ENCODE measurements around the gene IQGAP3. TPM values are rescaled to one million over a fixed set of nuclear protein-coding genes. Genes with fewer than 3 reads are reported as not detected.
"Not testable (repeated sequence)": the region's sequence is repeated elsewhere in the genome, so short reads cannot be mapped to it uniquely, and the experiment has no call there.

Gene IQGAP3, protein sequence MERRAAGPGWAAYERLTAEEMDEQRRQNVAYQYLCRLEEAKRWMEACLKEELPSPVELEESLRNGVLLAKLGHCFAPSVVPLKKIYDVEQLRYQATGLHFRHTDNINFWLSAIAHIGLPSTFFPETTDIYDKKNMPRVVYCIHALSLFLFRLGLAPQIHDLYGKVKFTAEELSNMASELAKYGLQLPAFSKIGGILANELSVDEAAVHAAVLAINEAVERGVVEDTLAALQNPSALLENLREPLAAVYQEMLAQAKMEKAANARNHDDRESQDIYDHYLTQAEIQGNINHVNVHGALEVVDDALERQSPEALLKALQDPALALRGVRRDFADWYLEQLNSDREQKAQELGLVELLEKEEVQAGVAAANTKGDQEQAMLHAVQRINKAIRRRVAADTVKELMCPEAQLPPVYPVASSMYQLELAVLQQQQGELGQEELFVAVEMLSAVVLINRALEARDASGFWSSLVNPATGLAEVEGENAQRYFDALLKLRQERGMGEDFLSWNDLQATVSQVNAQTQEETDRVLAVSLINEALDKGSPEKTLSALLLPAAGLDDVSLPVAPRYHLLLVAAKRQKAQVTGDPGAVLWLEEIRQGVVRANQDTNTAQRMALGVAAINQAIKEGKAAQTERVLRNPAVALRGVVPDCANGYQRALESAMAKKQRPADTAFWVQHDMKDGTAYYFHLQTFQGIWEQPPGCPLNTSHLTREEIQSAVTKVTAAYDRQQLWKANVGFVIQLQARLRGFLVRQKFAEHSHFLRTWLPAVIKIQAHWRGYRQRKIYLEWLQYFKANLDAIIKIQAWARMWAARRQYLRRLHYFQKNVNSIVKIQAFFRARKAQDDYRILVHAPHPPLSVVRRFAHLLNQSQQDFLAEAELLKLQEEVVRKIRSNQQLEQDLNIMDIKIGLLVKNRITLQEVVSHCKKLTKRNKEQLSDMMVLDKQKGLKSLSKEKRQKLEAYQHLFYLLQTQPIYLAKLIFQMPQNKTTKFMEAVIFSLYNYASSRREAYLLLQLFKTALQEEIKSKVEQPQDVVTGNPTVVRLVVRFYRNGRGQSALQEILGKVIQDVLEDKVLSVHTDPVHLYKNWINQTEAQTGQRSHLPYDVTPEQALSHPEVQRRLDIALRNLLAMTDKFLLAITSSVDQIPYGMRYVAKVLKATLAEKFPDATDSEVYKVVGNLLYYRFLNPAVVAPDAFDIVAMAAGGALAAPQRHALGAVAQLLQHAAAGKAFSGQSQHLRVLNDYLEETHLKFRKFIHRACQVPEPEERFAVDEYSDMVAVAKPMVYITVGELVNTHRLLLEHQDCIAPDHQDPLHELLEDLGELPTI (N-terminal part only)
- total RNA-seq: 1.5 and 14.6 TPM in 2 replicates

DNA sequence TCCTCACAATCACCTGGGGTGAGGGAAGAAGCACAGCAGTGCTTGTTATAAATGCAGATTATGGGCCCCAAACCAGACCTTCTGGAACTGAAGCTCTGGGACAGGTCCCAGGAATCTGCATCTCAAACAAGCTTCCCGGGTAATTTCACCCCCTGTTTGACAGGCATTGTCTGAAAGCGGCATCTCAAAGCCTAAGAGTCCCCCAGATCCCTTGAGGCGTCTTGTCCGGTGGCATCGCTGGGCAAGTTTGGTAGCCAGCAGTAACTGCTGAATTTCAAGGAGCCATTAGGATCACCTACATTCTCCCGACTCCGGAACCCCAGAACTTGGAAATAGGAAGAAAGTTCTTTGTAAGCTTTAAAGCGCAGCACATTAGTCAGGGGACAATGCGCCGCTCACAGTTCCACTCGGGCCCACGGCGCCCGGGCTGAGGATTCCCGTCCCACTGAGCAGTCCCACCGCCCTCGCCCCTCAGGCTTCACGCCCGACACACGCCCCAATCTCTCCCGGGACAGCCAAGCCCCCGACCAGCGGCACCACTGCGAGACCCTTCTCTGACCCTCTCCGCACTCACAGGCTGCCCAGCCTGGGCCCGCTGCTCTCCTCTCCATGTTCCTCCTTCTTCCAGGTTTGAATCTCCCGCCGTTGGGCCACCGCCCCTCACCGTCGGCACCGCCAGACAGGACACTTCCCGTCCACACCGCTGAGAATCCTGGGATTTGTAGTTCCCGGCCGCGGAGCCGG is at the start of gene IQGAP3:
TSS of gene IQGAP3 (minus strand) at position 647 of the 744 bp plus-strand sequence. CDS start at position 611, 36 bp downstream.
- DNase-seq (ENCODE audit: low read depth): peak; percentile 64

DNA sequence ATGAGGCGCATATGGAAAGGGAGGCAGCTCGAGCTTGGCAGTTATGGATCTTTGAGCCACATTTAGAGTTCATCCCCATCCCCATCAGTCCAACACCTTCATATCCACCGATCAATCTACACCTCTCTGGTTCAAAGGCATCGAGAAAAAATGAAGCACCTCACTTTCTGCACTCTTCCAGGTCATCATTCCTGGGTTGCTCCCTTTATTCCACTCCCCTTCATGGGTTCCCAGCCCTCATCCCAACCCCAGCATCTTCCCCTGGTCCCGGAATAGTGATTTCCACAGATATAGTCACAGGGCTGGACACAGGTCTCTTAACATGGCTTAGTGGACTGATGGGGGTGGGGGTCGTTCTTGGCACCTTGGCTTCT is 47.2 kb upstream of the IQGAP3 start:
- no peak for DNase-seq (ENCODE audit: low read depth)

DNA sequence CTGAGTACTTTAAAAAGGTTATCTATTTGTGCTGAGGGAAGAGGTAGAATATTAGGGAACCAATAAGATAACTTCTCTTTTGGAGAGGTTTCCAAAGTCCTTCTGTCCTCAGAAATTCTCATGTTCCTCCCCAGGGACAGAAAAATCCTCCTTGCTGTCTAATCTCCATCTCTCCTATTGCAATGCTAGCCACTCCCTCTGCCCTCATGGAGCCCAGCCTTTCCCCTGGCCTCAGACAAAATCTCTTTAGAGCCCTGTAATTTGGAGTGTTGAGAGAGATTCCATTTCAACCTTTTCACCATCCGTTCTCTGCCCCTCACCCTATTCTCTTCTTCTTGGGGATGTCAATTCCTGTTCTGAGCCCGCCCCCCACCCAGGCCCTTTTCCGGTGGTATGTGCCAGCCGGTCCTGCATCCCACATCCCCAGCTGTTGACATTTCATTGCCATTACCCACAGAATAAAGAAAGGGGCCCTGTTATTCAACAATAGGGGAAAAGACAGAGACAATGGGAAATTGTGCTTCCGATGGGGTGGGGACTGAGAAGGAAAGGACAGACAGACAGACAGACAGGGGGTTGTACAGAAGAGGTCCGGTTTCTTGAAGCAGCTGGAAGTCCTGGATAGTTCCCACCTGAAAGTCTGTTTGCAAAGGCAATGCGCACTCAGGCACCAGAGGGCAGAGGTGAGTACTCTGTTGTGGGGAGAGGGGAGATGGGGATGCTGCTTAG is 46.7 kb upstream of the IQGAP3 start, which contains the start of gene HAPLN2:
TSS of gene HAPLN2 (plus strand) at position 563 of the 729 bp plus-strand sequence. CDS start 4,076 bp downstream, outside the sequence.
- no peak for DNase-seq (ENCODE audit: low read depth)

DNA sequence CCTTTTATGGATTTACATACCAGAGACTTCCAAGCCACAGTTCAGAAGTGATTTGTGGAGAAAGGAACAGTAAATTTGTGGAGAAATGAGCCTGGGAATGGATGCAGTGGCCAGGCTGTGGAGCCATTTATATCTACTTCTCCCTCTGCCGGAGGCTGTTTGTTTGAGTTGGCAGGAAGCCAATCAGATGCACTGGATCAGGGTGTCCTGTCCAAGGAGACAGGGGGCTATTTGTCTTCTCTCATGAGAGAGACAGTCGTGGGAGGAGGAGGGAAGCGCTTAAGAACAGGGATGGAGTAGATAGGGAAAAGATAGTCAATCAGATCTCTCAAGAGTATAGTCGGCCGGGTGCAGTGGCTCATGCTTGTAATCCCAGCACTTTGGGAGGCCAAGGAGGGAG is 44.1 kb upstream of the IQGAP3 start:
- no peak for DNase-seq (ENCODE audit: low read depth)

DNA sequence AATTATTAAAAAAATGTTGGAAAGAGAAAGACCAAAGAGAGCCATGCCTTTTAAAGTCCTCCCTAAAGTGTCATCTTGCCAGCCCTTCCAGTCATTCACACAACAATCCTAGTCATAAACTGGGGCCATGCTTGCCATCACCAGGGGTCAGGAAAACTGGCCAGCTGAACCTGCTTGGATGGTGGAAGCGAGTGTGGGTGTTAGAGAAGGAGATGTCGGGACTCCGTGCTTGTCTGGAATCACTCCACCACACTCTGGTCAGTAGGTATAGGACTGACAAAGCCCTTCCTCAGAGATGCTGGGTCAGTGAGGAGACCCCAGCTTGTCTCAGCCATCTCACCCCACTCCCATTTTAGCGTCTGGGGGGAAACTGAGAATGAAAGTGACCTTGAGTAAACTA is 43.6 kb upstream of the IQGAP3 start:
- no peak for DNase-seq (ENCODE audit: low read depth)

DNA sequence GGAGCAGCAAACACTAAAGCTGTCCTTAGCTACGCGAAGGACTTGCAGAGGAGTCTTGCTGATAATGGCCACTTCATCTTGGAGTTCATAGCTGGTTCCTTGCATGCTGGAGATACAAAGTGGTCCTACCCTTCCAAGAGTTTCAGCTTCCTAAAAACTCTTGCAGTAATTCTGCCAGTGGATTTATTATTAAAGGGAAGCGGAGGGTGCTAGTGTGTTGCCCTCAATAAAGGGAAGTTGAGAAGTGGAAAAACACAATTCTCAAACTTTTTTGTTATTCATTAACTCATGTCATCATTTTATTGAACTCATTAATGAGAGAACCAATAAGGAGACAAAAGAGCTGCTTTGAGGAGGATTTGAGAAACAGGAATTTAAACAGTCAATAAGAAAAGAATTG is 40.3 kb upstream of the IQGAP3 start:
- DNase-seq (ENCODE audit: low read depth): no peak

DNA sequence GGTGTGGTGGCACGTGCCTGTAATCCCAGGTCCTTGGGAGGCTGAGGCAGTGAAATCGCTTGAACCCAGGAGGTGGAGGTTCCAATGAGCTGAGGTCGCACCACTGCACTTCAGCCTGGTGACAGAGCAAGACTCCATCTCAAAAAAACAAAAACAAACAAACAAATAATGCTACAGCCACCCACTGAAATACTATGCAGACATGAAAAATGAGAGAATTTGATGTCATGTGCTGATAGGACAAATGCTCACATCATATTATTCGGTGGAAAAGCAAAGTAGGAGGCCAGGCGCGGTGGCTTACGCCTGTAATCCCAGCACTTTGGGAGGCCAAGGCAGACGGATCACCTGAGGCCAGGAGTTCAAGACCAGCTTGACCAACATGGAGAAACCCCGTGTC is 37.7 kb upstream of the IQGAP3 start:
- DNase-seq (ENCODE audit: low read depth): not testable (repeated sequence)

DNA sequence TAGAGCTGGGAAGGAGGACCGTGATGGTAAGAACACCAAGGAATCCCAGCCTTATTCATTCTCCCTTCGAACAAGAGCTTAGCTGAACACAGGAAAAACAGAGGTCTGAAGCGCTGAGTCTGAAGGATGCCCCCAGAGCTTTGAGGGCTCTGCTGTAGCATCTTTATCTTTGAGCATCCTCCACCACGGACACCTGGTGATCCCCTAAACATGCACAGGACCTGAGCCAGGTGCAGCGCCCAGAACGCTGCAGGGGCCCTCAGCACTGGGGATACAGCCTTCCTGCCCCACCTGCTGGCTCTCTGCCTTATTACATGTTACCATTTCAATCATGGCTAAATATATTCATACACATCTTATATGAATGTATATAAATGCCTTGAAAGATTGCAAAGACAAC is 36.6 kb upstream of the IQGAP3 start:
- no peak for DNase-seq (ENCODE audit: low read depth)

DNA sequence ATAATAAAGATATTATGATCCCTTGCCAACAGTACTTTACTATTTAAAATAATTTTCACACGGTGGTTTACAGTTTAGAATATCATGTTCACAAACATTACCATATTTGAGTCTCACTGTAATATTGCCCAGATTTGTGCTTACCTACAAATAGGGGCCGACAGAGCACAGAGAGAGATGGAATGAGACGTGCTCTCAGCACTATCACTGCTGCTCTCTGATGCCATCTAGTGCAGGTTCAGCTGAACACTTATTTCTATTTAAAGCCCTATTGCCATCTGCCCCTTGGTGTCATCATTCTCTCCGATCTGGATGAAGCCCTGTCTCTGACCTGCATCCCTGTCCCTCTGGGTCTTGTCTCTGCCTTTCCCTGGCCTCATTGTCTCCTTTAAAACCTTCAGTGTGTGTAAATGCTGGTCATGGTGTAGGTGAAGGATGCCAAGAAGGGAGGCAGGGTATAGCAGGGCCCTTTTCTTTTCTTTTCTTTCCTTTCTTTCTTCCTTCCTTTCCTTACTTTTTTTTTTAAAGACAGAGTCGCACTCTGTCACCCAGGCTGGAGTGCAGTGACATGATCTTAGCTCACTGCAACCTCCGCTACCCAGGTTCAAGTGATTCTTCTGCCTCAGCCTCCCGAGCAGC is 35.8 kb upstream of the IQGAP3 start:
- peak; percentile 71 for DNase-seq (ENCODE audit: low read depth)

DNA sequence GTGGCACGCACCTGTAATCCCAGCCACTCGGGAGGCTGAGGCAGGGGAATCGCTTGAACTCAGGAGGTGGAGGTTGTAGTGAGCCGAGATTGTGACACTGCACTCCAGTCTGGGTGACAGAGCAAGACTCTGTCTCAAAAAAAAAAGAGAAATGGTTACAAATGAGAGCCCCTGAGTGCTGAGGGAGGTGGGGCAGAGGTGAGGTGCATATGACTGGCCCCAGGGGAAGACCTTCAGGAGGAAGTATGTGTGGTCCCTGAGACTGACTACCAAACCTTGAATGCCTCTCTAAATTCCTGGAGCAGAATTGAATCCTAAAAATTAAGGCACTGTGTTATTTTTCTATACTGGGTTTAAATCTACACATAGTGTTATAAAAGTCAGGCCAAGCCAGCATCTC is 35.0 kb upstream of the IQGAP3 start:
- not testable (repeated sequence) for DNase-seq (ENCODE audit: low read depth)

DNA sequence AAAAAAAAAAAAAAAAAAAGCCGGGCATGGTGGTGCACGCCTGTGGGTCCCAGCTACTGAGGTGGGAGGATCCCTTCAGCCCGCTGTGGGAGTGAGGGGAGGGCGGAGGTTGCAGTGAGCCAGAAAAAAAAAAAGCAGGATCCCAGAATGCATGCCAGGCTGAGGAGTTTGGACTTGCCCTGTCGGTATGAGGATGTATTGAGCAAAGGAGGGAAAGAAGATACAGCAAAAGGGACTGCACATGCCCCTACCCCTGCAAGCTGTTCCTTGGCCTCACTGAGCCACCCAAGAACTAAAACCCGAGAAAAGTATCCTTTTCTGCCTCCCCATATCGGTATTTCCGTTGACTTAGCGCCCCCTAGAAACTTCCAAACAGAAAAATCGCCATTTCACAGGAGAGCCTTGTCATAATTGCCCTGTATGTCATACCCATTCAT is 30.2 kb upstream of the IQGAP3 start:
- DNase-seq (ENCODE audit: low read depth): no peak

DNA sequence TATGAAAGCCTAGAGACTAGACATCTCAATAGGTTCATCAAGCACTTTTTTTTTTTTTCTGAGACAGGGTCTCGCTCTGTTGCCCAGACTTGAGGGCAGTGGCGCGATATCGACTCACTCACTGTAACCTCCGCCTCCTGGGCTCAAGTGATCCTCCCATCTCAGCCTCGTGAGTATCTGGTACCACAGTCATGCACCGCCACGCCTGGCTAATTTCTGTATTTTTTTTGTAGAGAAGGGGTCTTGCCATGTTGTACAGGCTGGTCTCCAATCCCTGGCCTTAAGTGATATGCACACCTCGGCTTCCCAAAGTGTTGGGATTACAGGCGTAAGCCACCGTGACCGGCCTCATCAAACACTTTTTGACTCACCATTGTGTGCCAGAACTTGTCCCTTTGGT is 29.5 kb upstream of the IQGAP3 start:
- no peak for DNase-seq (ENCODE audit: low read depth)

DNA sequence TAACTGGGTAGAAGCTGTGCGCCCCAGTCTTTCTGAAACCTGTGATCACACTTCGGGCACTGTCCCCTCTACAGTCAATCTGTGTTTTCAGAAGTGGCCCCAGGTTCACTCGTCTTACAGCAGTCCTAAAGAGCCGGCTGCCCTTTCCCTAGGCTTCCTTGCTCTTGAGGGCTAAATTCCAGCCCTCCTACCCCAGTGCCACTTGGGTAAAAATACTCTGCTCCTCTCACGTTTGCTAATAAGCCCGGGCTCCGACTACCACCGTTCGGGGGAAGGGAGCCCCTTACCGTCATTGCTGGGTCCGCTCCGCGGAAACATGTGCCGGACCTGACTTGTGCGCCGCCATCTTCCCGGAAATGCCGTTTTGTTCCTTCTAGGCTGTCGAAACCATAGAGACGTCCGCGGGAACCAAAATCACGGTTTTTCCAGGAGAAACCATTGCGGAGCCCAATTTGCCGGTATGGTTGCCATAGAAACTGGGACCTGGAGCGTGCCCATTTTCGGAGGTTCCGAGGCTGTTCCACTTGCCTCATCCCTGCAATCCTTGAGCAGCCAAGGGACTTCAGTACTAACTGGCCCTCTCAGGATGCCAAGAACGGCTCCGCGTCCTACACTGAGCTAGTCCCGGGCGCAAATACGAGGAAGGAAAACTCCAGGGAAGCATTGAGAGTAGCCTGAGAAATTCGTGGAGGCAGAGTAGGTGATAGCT is 28.9 kb upstream of the IQGAP3 start, which contains the start of gene GPATCH4:
TSS of gene GPATCH4 (minus strand) at position 358 of the 709 bp plus-strand sequence.
- peak; percentile 78 for DNase-seq (ENCODE audit: low read depth)

DNA sequence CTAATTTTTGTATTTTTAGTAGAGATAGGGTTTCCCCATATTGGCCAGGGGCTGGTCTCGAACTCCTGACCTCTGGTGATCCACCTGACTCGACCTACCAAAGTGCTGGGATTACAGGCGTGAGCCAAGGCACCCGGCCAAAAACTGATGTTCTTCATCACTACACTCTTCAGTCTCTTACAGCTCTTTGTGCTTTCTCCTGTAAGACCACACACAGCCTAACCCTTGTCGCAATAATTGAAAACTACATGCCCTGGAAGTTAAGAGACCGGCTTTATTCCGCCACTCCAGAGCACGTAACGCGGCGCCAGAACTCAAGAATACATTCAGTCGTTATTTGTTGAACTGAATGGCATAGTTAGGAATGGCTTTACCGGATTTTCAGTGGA is 28.4 kb upstream of the IQGAP3 start:
- no peak for DNase-seq (ENCODE audit: low read depth)

DNA sequence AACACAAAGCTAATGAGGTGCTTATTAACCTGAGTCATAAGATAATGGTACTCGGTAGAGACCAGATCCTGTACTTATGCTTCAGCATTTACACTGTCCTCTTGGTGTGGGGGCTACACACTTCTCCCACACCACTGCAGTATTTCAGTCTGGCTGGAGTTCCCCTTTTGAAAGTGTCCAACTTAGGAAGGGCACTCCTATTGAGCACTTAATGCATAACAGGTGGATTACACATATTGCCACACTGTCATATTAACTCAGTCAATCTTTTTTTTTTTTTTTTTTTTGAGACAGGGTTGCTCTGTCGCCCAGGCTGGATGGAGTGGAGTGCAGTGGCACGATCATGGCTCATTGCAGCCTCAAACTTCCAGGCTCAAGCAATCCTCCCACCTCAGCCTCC is 27.4 kb upstream of the IQGAP3 start:
- peak; percentile 51 for DNase-seq (ENCODE audit: low read depth)

DNA sequence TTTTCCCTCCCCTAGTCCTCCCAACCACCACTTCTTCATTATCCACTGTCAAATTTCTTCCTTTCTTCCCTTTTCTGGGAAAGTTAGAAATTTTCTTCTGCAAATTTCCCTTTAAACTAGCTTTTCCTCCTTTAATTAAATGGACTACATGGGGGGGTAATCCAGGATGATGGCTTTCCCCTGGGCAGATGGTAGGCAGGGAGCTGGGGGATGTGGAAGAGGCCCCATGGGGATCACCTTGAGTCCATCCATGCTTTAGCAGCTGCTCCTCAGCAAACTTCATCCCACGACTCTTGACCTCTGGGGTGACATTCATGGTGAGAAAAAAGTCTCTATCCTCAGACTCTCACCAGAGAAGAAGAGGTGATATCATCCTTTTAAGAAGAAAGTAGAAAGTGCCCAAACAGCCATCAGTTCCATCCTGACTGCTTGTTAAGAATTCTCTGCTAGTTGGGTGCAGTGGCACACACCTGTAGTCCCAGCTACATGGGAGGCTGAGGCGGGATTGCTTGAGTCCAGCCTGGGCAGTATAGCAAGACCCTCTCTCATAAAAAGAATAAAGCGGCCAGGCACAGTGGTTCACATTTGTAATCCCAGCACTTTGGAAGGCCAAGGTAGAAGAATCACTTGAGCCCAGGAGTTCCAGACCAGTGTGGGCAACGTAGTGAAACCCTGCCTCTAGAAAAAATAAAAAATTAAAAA is 26.5 kb upstream of the IQGAP3 start:
- no peak for DNase-seq (ENCODE audit: low read depth)

DNA sequence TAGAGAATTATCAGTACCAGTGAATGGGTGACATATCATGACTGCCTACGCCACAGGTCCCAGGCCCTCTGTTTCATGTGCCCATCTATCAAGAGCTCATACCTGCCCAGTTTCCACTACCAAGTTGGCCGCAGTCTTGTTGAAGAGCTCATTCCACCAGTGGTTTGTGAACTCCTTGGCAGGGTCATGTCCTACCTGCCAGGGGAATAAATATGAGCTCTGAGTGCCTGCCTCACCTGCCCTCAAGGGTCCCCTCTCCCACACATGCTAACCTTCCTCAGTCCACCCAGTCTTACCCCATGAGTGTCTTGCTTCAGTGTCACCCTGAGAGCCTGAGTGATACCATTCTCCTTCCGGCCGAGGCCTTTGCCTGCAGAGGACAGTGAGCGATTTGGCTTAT is 25.8 kb upstream of the IQGAP3 start:
- no peak for DNase-seq (ENCODE audit: low read depth)

DNA sequence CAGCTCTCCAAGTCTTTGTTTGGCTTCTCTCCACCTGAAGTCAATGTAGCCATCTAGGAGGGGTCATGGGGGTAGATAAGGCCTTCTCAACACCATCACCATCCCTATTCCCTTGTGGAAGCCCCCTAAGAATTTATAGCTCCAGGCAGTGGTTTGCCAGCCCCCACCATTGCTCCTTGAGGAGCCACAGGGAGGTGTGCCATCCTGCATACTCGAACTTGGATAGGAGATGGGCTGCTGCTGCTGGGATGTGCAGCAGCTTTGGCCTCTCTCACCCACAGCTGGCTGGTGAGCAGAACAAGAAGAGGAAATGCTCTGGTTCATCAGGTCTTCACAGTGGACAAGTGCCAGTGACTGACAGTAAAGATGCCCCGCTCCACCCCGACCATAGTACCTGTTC is 24.1 kb upstream of the IQGAP3 start:
- DNase-seq (ENCODE audit: low read depth): no peak

Data from renal cortical epithelial cell (primary cell).